GM18909 (cell line): Measurements from ENCODE around the gene MICAL2.
"Not testable (repeated sequence)": the region's sequence is repeated elsewhere in the genome, so short reads cannot be mapped to it uniquely, and the experiment has no call there.

Experiments used
- ATAC-seq: cut with Tn5 transposase; IDR thresholded peaks from one replicate; pipeline ENCODE4 v1.9.1; 2021; ENCODE audit warnings: mild to moderate bottlenecking; ENCODE audit not compliant: unreplicated experiment, poor library complexity

MICAL2 gene

GRCh38 chr11:12130180-12130980 lies 20.0 kb downstream of the MICAL2 start:
- no peak for ATAC-seq

- no peak for ATAC-seq
These were observed 21.8 kb downstream of the MICAL2 start for GRCh38 chr11:12131943-12132789.

- ATAC-seq, result no peak
These were observed 22.4 kb downstream of the MICAL2 start for GRCh38 chr11:12132790-12133145.

- ATAC-seq, result no peak
These were observed 23.3 kb downstream of the MICAL2 start for GRCh38 chr11:12133547-12134235.

- ATAC-seq, result no peak
These were observed 23.8 kb downstream of the MICAL2 start for GRCh38 chr11:12134236-12134585.

GRCh38 chr11:12135185-12135584 lies 24.8 kb downstream of the MICAL2 start:
- no peak for ATAC-seq

GRCh38 chr11:12137005-12137690 lies 26.8 kb downstream of the MICAL2 start:
- ATAC-seq, result no peak

GRCh38 chr11:12137938-12138731 lies 27.7 kb downstream of the MICAL2 start:
- no peak for ATAC-seq

GRCh38 chr11:12139144-12139881 lies 28.9 kb downstream of the MICAL2 start:
- ATAC-seq, result no peak

GRCh38 chr11:12140186-12140793 lies 29.9 kb downstream of the MICAL2 start:
- ATAC-seq, result no peak

- no peak for ATAC-seq
These were observed 30.9 kb downstream of the MICAL2 start for GRCh38 chr11:12141283-12141682.

- no peak for ATAC-seq
These were observed 31.8 kb downstream of the MICAL2 start for GRCh38 chr11:12142176-12142575.

- no peak for ATAC-seq
These were observed 32.5 kb downstream of the MICAL2 start for GRCh38 chr11:12142909-12143308.

- ATAC-seq, result no peak
These were observed 33.3 kb downstream of the MICAL2 start for GRCh38 chr11:12143461-12144258.

GRCh38 chr11:12144330-12145174 lies 34.2 kb downstream of the MICAL2 start:
- ATAC-seq, result no peak

- ATAC-seq, result not testable (repeated sequence)
These were observed 36.3 kb downstream of the MICAL2 start for GRCh38 chr11:12146678-12147077.

- ATAC-seq, result no peak
These were observed 37.4 kb downstream of the MICAL2 start for GRCh38 chr11:12147827-12148226.
